Stimulated activated CD4-positive, alpha-beta T cell treated with anti-CD3 and anti-CD28 coated beads, Interleukin-4, amount 100 ng/mL, for 24 hours (primary cell): ENCODE measurements around the gene MYB.
A peak's percentile ranks its signal among the peaks of the same experiment; 100 is the strongest.

Experiments used
- DNase-seq: peaks from one replicate; pipeline ENCODE4 v3.0.0-alpha.2; 2020

The MYB gene

GRCh38 chr6:135191508-135192255 lies 10.6 kb downstream of the MYB start:
- DNase-seq = no peak

GRCh38 chr6:135192256-135193174 lies 11.4 kb downstream of the MYB start:
- no peak for DNase-seq

GRCh38 chr6:135193221-135193620 lies 12.1 kb downstream of the MYB start:
- DNase-seq = no peak

GRCh38 chr6:135195041-135195440 lies 13.9 kb downstream of the MYB start:
- DNase-seq = no peak

- DNase-seq = no peak
Measured at GRCh38 chr6:135195522-135195921, 14.4 kb downstream of the MYB start.

GRCh38 chr6:135196739-135197510 lies 15.8 kb downstream of the MYB start:
- peak; percentile 34 for DNase-seq

GRCh38 chr6:135202836-135203235 lies 21.7 kb downstream of the MYB start:
- DNase-seq = no peak

GRCh38 chr6:135204951-135205350 lies 23.8 kb downstream of the MYB start:
- DNase-seq = no peak

GRCh38 chr6:135209803-135210202 lies 28.7 kb downstream of the MYB start:
- DNase-seq = no peak

- DNase-seq = no peak
Measured at GRCh38 chr6:135210632-135211305, 29.7 kb downstream of the MYB start.

- DNase-seq = no peak
Measured at GRCh38 chr6:135211306-135211702, 30.2 kb downstream of the MYB start.

GRCh38 chr6:135212020-135212806 lies 31.1 kb downstream of the MYB start:
- peak; percentile 17 for DNase-seq

GRCh38 chr6:135212935-135213334 lies 31.8 kb downstream of the MYB start:
- DNase-seq = no peak

- no peak for DNase-seq
Measured at GRCh38 chr6:135213616-135214015, 32.5 kb downstream of the MYB start.

- no peak for DNase-seq
Measured at GRCh38 chr6:135215160-135215559, 34.1 kb downstream of the MYB start.

GRCh38 chr6:135215563-135215962 lies 34.5 kb downstream of the MYB start:
- no peak for DNase-seq

GRCh38 chr6:135217663-135218062 lies 36.6 kb downstream of the MYB start:
- no peak for DNase-seq

GRCh38 chr6:135219346-135219745 lies 38.2 kb downstream of the MYB start:
- DNase-seq = no peak

GRCh38 chr6:135221042-135221441 lies 39.9 kb downstream of the MYB start:
- no peak for DNase-seq

- no peak for DNase-seq
Measured at GRCh38 chr6:135221505-135221904, 40.4 kb downstream of the MYB start.

GRCh38 chr6:135222623-135223022 lies 41.5 kb downstream of the MYB start:
- no peak for DNase-seq
